Mesenchymal stem cell (in vitro differentiated cells and primary cell): ENCODE measurements around the gene TPMT.

Source experiments
- DNase-seq: peaks from one replicate; pipeline ENCODE4 v3.0.0-alpha.2; 2013
- H2AFZ ChIP-seq: one replicate; pipeline ENCODE4 v1.6.1; 2013; ENCODE audit warnings: low read depth, mild to moderate bottlenecking, control low read depth, inconsistent platforms, low read length, moderate library complexity
- H2AK5ac ChIP-seq: 2 replicates; pipeline ENCODE4 v1.6.1; 2013; ENCODE audit warnings: low read length, moderate library complexity, mild to moderate bottlenecking, inconsistent platforms; ENCODE audit not compliant: severe bottlenecking
- H2BK120ac ChIP-seq: one replicate; pipeline ENCODE4 v1.6.1; 2013; ENCODE audit warnings: low read depth, mild to moderate bottlenecking, inconsistent platforms, low read length, moderate library complexity
- H2BK12ac ChIP-seq, 2 experiments: one replicate each; pipeline ENCODE4 v1.6.1; 2013; ENCODE audit warnings: inconsistent platforms in 2 of 2, low read length in 2 of 2, mild to moderate bottlenecking in 2 of 2, moderate library complexity in 2 of 2, control low read depth in 1 of 2
- H2BK15ac ChIP-seq: one replicate; pipeline ENCODE4 v1.6.1; 2013; ENCODE audit warnings: mild to moderate bottlenecking, low read depth, inconsistent platforms; ENCODE audit not compliant: poor library complexity, severe bottlenecking
- H2BK5ac ChIP-seq: 2 replicates; pipeline ENCODE4 v1.6.1; 2013; ENCODE audit warnings: low read depth, mild to moderate bottlenecking, low read length, control low read depth, inconsistent platforms; ENCODE audit not compliant: poor library complexity, severe bottlenecking
- H3K14ac ChIP-seq, 2 experiments: one replicate each; pipeline ENCODE4 v1.6.1; 2013; ENCODE audit warnings: inconsistent platforms in 2 of 2, low read length in 2 of 2, control low read depth in 1 of 2, mild to moderate bottlenecking in 1 of 2, moderate library complexity in 1 of 2
- H3K18ac ChIP-seq, 2 experiments: one replicate each; pipeline ENCODE4 v1.6.1; 2013; ENCODE audit warnings: inconsistent platforms in 2 of 2, low read length in 2 of 2, control low read depth in 1 of 2, low read depth in 1 of 2, mild to moderate bottlenecking in 1 of 2
- H3K23ac ChIP-seq, 2 experiments: one replicate each; pipeline ENCODE4 v1.6.1; 2013; ENCODE audit warnings: inconsistent platforms in 2 of 2, low read length in 2 of 2, mild to moderate bottlenecking in 2 of 2, moderate library complexity in 2 of 2, control low read depth in 1 of 2
- H3K27ac ChIP-seq: 2 replicates; pipeline ENCODE4 v1.5.1; 2013; ENCODE audit warnings: mild to moderate bottlenecking, moderate library complexity, low read length, control low read depth, inconsistent platforms; ENCODE audit not compliant: poor library complexity, severe bottlenecking
- H3K27me3 ChIP-seq, 2 experiments: 2 replicates each; pipeline versions ENCODE4 v1.6.1 to v1.7.0; 2013; ENCODE audit warnings: low read length in 2 of 2, mild to moderate bottlenecking in 2 of 2, moderate library complexity in 2 of 2, control low read depth in 1 of 2, inconsistent platforms in 1 of 2; ENCODE audit not compliant: control insufficient read depth in 1 of 2, insufficient read depth in 1 of 2
- H3K36me3 ChIP-seq, 2 experiments: 2 replicates each; pipeline versions ENCODE4 v1.6.1 to v1.7.0; 2013; ENCODE audit warnings: low read length in 2 of 2, control low read depth in 1 of 2, inconsistent platforms in 1 of 2, low read depth in 1 of 2, mild to moderate bottlenecking in 1 of 2; ENCODE audit not compliant: insufficient read depth in 2 of 2, control insufficient read depth in 1 of 2
- H3K4ac ChIP-seq, 2 experiments: one replicate each; pipeline ENCODE4 v1.6.1; 2013; ENCODE audit warnings: inconsistent platforms in 2 of 2, low read length in 2 of 2, mild to moderate bottlenecking in 2 of 2, moderate library complexity in 2 of 2, control low read depth in 1 of 2, low read depth in 1 of 2
- H3K4me1 ChIP-seq: 2 replicates; pipeline ENCODE4 v1.6.1; 2013; ENCODE audit warnings: low read depth, low read length, control low read depth; ENCODE audit not compliant: control insufficient read depth, insufficient read depth
- H3K4me2 ChIP-seq: 2 replicates; pipeline ENCODE4 v1.6.1; 2013; ENCODE audit warnings: low read length, mild to moderate bottlenecking, inconsistent platforms; ENCODE audit not compliant: poor library complexity, severe bottlenecking
- H3K4me3 ChIP-seq, 2 experiments: 2 replicates each; pipeline versions ENCODE4 v1.5.1 to v1.7.0; 2013; ENCODE audit warnings: low read length in 2 of 2, mild to moderate bottlenecking in 2 of 2, control low read depth in 1 of 2, low read depth in 1 of 2; ENCODE audit not compliant: insufficient read depth in 1 of 2
- H3K79me1 ChIP-seq: replicated peaks from 2 replicates; pipeline ENCODE4 v1.6.1; 2013; ENCODE audit warnings: mild to moderate bottlenecking, control low read depth, low read length, inconsistent platforms; ENCODE audit not compliant: poor library complexity, severe bottlenecking
- H3K9ac ChIP-seq: 2 replicates; pipeline ENCODE4 v1.7.0; 2013; ENCODE audit warnings: mild to moderate bottlenecking, low read length, moderate library complexity
- H3K9me3 ChIP-seq: 2 replicates; pipeline ENCODE4 v1.7.0; 2013; ENCODE audit warnings: mild to moderate bottlenecking, low read length; ENCODE audit not compliant: control insufficient read depth
- H4K8ac ChIP-seq: one replicate; pipeline ENCODE4 v1.6.1; 2013; ENCODE audit warnings: inconsistent platforms, mild to moderate bottlenecking, low read length, moderate library complexity
- H4K91ac ChIP-seq: one replicate; pipeline ENCODE4 v1.6.1; 2013; ENCODE audit warnings: mild to moderate bottlenecking, low read length, inconsistent platforms
- WGBS: methylation state at CpG from one replicate; pipeline ENCODE4 v1.1.7; 2013; ENCODE audit warnings: mixed read lengths; 5-methylcytosine and 5-hydroxymethylcytosine counted together

TPMT gene

DNA sequence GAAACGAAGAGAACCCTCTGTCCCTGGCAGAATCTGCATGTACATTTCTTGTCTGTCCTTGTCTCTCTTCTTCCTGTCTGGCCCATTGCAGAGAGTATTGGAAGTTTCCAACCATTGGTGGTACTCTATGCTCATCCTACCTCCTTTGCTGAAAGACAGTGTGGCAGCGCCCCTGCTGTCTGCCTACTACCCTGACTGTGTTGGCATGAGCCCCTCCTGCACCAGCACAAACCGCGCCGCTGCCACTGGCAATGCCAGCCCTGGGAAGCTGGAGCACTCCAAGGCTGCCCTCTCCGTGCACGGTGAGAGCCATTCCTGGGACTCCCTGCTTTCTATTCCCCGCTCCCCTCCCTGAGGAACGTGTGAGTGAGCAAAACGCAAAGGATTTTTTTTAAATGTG lies 32.8 kb upstream of the TPMT start:
- 95% methylated on average over 10 of the region's 10 CpGs for WGBS
- Histone ChIP-seq H3K9me3 (no peaks in the 10 kb centered on the region), H2AK5ac (no peak overlapping the region), H3K9ac (no peak overlapping the region), H3K23ac (no peak overlapping the region), H2BK5ac (no peak overlapping the region), H4K91ac (peak overlapping the region; percentile 80), H3K4me1 (peaks cover 3% of the 10 kb centered on the region), H2BK12ac (no peak overlapping the region), H3K18ac (no peak overlapping the region), H3K27ac (no peak overlapping the region), H3K4ac (no peak overlapping the region), H3K79me1 (no peaks in the 10 kb centered on the region), H2AFZ (no peak overlapping the region), H2BK120ac (no peak overlapping the region), H3K27me3 (no peaks in the 10 kb centered on the region), H3K14ac (no peak overlapping the region), H3K4me2 (no peak overlapping the region), H2BK15ac (no peak overlapping the region), H4K8ac (no peak overlapping the region), H3K4me3 (no peak overlapping the region), H3K36me3 (peaks cover 4 to 27% of the 10 kb centered on the region in 2 experiments)
- DNase-seq: no peak

DNA sequence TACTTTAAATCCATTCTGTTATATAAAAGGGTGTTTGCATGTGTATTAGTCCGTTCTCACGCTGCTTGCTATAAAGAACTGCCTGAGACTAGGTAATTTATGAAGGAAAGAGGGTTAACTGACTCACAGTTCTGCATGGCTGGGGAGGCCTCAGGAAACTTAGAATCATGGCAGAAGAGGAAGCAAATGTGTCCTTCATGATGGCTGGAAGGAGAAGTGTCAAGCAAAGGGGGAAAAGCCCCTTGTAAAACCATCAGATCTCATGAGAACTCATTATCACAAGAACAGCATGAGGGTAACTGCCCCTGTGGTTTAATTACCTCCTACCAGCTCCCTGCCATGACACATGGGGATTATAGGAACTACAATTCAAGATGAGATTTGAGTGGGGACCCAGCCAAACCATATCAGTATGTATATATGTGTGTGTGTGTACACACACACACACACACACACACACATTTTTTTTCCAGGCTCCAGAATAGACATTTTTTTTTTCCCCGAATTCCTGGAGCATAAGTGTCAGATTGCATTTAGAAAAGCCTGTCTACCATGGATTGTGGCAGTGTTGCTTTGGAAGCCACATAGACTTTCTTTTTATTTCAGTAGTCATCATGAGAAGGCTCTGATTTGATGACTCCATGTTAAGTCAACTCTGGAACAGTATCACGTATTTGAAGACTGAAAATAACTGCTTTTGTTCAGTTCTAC lies 31.8 kb upstream of the TPMT start:
- WGBS: 86% methylated on average over 4 of the region's 4 CpGs
- H3K4me3 ChIP-seq: no peak overlapping the region

GRCh38 chr6:18186033-18186432 lies 31.2 kb upstream of the TPMT start:
- H3K27me3 ChIP-seq: no peaks in the 10 kb centered on the region
- H2AK5ac ChIP-seq: no peak overlapping the region
- no peak overlapping the region for H2BK5ac ChIP-seq
- H3K18ac ChIP-seq: no peak overlapping the region
- 54% methylated on average over 2 of the region's 2 CpGs for WGBS
- no peak overlapping the region for H3K4ac ChIP-seq
- no peak overlapping the region for H3K23ac ChIP-seq
- H2BK120ac ChIP-seq: no peak overlapping the region
- H3K9ac ChIP-seq: no peak overlapping the region
- DNase-seq: peak; percentile 9
- no peak overlapping the region for H3K27ac ChIP-seq
- no peak overlapping the region for H3K4me3 ChIP-seq
- no peak overlapping the region for H4K91ac ChIP-seq
- H2BK12ac ChIP-seq: no peak overlapping the region
- no peak overlapping the region for H3K14ac ChIP-seq
- H3K4me1 ChIP-seq: peaks cover 6% of the 10 kb centered on the region
- no peak overlapping the region for H3K4me2 ChIP-seq
- no peak overlapping the region for H4K8ac ChIP-seq
- H2AFZ ChIP-seq: peak overlapping the region; percentile 57
- no peak overlapping the region for H2BK15ac ChIP-seq
- H3K36me3 ChIP-seq: peaks cover 4 to 14% of the 10 kb centered on the region in 2 experiments
- H3K79me1 ChIP-seq: no peaks in the 10 kb centered on the region
- H3K9me3 ChIP-seq: no peaks in the 10 kb centered on the region

More for the DNA sequence above, 31.8 kb upstream of the TPMT start:
- no peak overlapping the region for H3K4me2 ChIP-seq
- H3K79me1 ChIP-seq: no peaks in the 10 kb centered on the region
- H3K18ac ChIP-seq: no peak overlapping the region
- no peak overlapping the region for H3K4ac ChIP-seq
- H3K4me1 ChIP-seq: peaks cover 3% of the 10 kb centered on the region
- no peak overlapping the region for H2AK5ac ChIP-seq
- no peak overlapping the region for H3K27ac ChIP-seq
- H3K23ac ChIP-seq: no peak overlapping the region
- no peak for DNase-seq
- H4K8ac ChIP-seq: no peak overlapping the region
- no peak overlapping the region for H2BK12ac ChIP-seq
- H3K36me3 ChIP-seq: peaks cover 4 to 20% of the 10 kb centered on the region in 2 experiments
- H2BK5ac ChIP-seq: no peak overlapping the region
- H2BK15ac ChIP-seq: no peak overlapping the region
- H2BK120ac ChIP-seq: no peak overlapping the region
- H2AFZ ChIP-seq: no peak overlapping the region
- no peaks in the 10 kb centered on the region for H3K27me3 ChIP-seq
- no peaks in the 10 kb centered on the region for H3K9me3 ChIP-seq
- no peak overlapping the region for H3K14ac ChIP-seq
- H4K91ac ChIP-seq: no peak overlapping the region
- no peak overlapping the region for H3K9ac ChIP-seq

GRCh38 chr6:18185624-18186023 lies 30.7 kb upstream of the TPMT start:
- Histone ChIP-seq H3K23ac (no peak overlapping the region), H2AK5ac (no peak overlapping the region), H3K4me3 (no peak overlapping the region), H3K79me1 (no peaks in the 10 kb centered on the region), H3K27me3 (no peaks in the 10 kb centered on the region), H3K4me2 (no peak overlapping the region), H3K9ac (no peak overlapping the region), H3K18ac (no peak overlapping the region), H2BK120ac (no peak overlapping the region), H2AFZ (no peak overlapping the region), H3K9me3 (no peaks in the 10 kb centered on the region), H2BK15ac (no peak overlapping the region), H3K36me3 (peaks cover 4 to 12% of the 10 kb centered on the region in 2 experiments), H4K8ac (no peak overlapping the region), H2BK12ac (no peak overlapping the region), H3K4me1 (peaks cover 6% of the 10 kb centered on the region), H4K91ac (no peak overlapping the region), H2BK5ac (no peak overlapping the region), H3K14ac (no peak overlapping the region), H3K4ac (no peak overlapping the region), H3K27ac (no peak overlapping the region)
- no peak for DNase-seq
- WGBS: 45% methylated on average over 1 of the region's 1 CpG
